GM21825 (cell line): ENCODE results near the gene PRXL2A.

Source experiments
- ATAC-seq: cut with Tn5 transposase; IDR thresholded peaks from one replicate; pipeline ENCODE4 v1.9.1; 2021; ENCODE audit warnings: mild to moderate bottlenecking, moderate library complexity; ENCODE audit not compliant: unreplicated experiment

PRXL2A gene

DNA sequence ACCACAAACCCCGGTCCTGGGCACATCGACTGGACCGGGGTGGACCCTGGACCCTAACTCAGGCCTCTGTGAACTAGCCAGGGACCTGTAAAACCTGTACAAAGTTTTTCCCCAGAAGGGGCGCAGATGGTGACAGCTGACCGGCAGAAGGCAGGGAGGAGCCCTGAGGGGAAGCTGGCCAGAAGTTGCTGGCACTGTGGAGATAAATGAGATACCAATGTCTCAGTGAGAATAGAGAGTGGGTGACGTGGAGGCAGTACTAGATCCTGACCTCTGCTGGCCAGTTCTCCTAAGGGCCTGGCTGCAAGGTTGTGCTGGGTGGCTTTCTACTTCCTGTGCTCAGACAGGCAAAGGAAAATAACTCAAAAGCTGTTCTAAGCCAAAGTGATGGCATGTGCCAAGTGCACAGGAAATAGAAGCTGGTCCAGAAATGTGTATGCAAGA lies 35.2 kb downstream of the PRXL2A start:
- ATAC-seq, result peak; percentile 65

DNA sequence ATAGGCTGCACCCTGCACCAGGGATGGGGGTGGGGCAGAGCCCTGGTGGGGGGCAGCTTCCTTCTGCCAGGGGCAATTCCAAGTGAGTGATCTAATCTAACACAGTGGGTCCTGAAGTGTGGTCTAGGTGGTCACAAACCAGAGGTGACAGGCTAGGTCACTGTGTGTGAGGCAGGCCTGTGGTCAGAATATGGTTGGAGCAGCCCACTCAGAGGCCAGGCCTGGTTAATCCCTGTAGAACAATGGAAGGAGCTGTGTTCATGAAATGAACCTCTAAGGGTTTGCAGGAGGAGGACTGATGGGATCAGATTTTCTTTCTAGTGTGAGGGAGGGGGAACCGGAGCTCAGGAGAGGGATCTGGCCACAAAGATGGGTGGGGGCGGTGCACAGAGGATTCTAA lies 35.8 kb downstream of the PRXL2A start:
- no peak for ATAC-seq

- peak; percentile 47 for ATAC-seq
Observed at GRCh38 chr10:80444646-80445319, 36.4 kb downstream of the PRXL2A start.

GRCh38 chr10:80447436-80448190 lies 39.3 kb downstream of the PRXL2A start:
- no peak for ATAC-seq

GRCh38 chr10:80448209-80448942 lies 40.0 kb downstream of the PRXL2A start:
- ATAC-seq, result no peak

DNA sequence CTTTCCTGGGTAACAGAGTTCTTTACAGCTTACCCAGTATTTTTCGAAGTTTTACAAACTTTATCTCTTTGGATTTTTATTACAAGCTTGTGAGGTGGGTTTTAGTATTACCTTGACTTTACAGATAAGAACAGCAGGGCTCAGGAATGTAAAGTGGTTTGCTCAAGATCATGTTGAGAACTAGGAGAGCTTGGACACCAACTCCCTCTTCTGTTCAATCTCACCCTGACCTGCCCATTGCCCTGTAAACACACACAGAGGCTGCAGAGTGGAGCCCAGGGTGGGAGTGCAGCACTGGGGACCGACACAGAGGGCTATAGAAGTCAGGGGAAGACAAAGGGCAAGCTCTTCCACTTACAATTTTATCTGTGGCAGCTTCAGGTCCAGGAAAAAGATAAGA lies 41.2 kb downstream of the PRXL2A start:
- no peak for ATAC-seq

DNA sequence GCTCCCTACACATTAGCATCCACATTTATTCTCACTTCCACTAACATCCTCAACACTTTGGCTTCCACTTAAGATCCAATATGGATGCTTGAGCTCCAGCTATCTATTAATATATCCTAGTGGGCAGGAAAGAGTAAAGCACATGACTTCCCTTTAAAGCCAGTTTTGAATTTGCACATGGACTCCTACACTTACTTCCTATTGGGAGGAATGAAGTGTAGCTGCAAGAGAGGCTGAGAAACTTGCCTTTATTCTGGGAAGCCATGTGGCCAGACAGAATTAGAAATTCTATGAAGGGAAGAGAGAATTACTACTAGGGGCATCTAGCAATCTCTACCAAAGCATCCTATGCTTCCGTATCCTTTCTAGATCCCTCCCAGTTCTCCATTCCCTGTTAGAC lies 42.8 kb downstream of the PRXL2A start:
- ATAC-seq, result no peak

DNA sequence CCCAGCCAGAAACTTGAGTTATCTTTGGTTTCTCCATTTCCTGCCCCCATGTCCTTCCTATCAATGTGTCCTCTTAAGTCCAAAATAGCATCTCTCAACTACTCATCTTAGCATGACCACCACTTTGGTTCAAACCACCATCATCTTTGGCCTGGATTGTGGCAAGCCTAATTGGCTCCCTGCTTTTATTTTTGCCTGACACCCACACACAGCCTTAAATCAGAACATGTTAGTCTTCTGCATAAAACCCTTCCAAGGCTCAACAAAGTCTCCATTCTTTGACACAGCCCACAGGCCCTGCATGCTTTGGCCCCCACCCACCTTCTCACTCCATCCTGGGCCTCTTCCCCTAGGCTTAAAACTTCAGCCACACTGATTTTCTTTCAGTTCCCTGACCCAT lies 43.7 kb downstream of the PRXL2A start:
- ATAC-seq, result no peak

DNA sequence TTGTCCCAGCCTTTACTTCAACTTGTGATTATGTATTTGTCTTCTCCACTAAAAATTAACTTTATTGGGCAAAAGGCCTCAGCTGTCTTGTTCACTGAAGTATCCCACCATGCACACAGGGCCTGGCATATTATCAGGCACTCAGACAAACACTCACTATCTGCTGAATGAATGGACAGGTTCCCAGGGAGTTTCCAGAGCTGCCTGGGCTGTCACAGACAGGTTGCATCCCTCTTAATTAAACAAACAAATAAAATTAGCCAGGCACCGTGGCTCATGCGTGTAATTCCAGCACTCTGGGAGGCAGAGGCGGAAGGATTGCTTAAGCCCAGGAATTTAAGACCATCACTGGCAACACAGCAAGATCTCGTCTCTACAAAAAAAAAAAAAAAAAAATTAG lies 44.3 kb downstream of the PRXL2A start:
- no peak for ATAC-seq

GRCh38 chr10:80453056-80453841 lies 44.9 kb downstream of the PRXL2A start:
- ATAC-seq, result no peak

GRCh38 chr10:80453842-80454512 lies 45.6 kb downstream of the PRXL2A start, which contains the start of gene TSPAN14:
Gene TSPAN14 (plus strand): TSS chr10:80454310. CDS start chr10:80489234, 34,924 bp downstream.
- ATAC-seq, result peak; percentile 61

DNA sequence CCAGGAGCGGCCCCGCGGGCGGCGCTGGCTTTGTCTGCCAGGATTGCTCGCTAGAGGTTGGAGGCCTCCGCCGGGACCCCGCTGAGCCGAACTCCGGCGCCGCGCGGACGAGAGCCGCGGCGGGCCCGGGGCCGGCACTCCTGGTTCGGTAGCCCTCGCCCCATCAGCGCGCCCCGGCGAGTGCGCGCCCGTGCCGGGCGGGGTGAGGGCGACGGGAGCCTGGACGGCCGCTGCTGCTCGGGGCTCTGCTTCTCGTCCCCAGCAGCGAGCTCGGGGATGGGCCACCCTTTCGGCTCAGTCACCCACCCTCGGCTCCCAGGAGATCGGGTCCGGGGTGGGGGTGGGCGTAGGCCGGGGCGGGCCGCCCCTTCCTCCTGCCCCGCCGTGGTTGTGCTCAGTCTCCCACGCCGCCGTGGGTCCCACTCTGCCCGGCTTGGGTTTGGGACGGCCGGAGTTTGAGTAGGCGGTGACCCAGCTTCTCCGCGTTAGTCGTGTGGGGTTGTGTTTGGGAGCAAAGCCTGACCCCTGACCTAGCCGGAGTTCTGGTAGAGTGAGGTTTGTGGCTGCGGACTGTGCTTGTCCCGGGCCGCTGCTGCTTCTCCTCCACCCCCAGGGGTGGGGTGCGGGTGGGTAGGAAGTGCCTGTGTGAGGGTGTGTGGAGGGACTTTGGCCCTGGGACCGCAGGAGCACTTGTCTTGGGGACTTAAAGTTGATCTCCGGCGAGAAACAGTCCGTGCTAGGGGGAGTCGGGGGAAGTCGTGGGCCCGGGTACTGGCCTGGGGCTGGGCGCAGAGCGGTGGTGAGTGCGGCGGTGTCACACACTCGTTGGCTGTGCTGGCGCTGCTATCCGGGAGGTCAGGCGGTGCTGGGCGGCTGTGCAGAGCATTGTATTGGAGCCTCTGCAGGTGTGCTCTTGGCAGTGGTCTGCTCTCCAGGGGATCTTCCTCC lies 46.4 kb downstream of the PRXL2A start:
- ATAC-seq, result peak; percentile 18

- no peak for ATAC-seq
Observed at GRCh38 chr10:80455461-80456349, 47.4 kb downstream of the PRXL2A start.

- ATAC-seq, result no peak
Observed at GRCh38 chr10:80457554-80458262, 49.4 kb downstream of the PRXL2A start.

DNA sequence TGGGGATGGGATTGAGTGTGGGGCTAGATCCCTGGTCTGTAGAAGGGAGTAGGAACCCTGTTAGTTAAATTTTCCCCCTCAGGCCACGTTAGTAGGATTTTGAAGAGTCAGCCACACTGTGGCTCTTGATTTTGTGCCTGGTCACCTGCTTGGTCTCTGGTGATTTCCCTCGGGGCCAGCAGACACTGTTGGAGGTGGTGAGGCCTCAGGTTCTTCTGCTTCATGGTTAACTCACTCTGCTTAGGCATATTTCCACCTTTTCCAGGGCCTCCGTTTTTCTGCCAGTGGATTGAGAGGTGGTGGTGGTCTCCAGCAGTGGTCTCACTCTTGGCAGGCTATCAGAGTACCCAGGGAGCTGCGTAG lies 49.9 kb downstream of the PRXL2A start:
- ATAC-seq, result no peak

GRCh38 chr10:80458638-80459037 lies 50.3 kb downstream of the PRXL2A start:
- ATAC-seq, result no peak

- ATAC-seq, result peak; percentile 57
Observed at GRCh38 chr10:80459047-80459865, 50.9 kb downstream of the PRXL2A start.
